ENCODE results near the gene CFAP61.
"Not testable (repeated sequence)": the region's sequence is repeated elsewhere in the genome, so short reads cannot be mapped to it uniquely, and the experiment has no call there.

Gene CFAP61

GRCh38 chr20:20333866-20334265 is 281.5 kb downstream of the CFAP61 start:
- no peak for DNase-seq

- DNase-seq: no peak
These were observed 282.2 kb downstream of the CFAP61 start for GRCh38 chr20:20334489-20334888.

- no peak for DNase-seq
These were observed 285.9 kb downstream of the CFAP61 start for GRCh38 chr20:20338133-20338730.

- DNase-seq: no peak
These were observed 288.1 kb downstream of the CFAP61 start for GRCh38 chr20:20340443-20340842.

- DNase-seq: no peak
These were observed 289.0 kb downstream of the CFAP61 start for GRCh38 chr20:20341371-20341770.

- no peak for DNase-seq
These were observed 289.7 kb downstream of the CFAP61 start for GRCh38 chr20:20342066-20342465.

- no peak for DNase-seq
These were observed 291.6 kb downstream of the CFAP61 start for GRCh38 chr20:20343932-20344331.

GRCh38 chr20:20344476-20344875 is 292.1 kb downstream of the CFAP61 start:
- DNase-seq: no peak

GRCh38 chr20:20353576-20353975 is 301.2 kb downstream of the CFAP61 start:
- no peak for DNase-seq

GRCh38 chr20:20355503-20355902 is 303.2 kb downstream of the CFAP61 start:
- DNase-seq: not testable (repeated sequence)

GRCh38 chr20:20358801-20359200 is 306.5 kb downstream of the CFAP61 start:
- DNase-seq: no peak

- DNase-seq: no peak
These were observed 307.3 kb downstream of the CFAP61 start for GRCh38 chr20:20359628-20360027.

- peak; percentile 54 for DNase-seq
These were observed 308.1 kb downstream of the CFAP61 start for GRCh38 chr20:20360464-20360863.

- no peak for DNase-seq
These were observed 310.6 kb downstream of the CFAP61 start for GRCh38 chr20:20362774-20363433.

GRCh38 chr20:20363434-20363798 is 311.1 kb downstream of the CFAP61 start:
- DNase-seq: no peak

GRCh38 chr20:20363799-20364592 is 311.7 kb downstream of the CFAP61 start:
- DNase-seq: no peak

- DNase-seq: no peak
These were observed 312.5 kb downstream of the CFAP61 start for GRCh38 chr20:20364593-20365479.

- DNase-seq: no peak
These were observed 313.3 kb downstream of the CFAP61 start for GRCh38 chr20:20365480-20366161.

GRCh38 chr20:20366551-20366875 is 314.2 kb downstream of the CFAP61 start:
- DNase-seq: no peak

- DNase-seq: no peak
These were observed 314.7 kb downstream of the CFAP61 start for GRCh38 chr20:20366876-20367574.

GRCh38 chr20:20367575-20368417 is 315.5 kb downstream of the CFAP61 start, which contains the start of gene INSM1:
TSS of gene INSM1 (plus strand) at chr20:20368104. CDS start at chr20:20368268, 164 bp downstream.
- no peak for DNase-seq

All from right hindlimb (tissue), 1 donor.